Measurements from ENCODE around the gene PIM2. TPM values are rescaled to one million over a fixed set of nuclear protein-coding genes. Genes with fewer than 3 reads are reported as not detected.

Gene PIM2
- total and polyA plus RNA-seq, 4 donors: 4.5 to 28.3 (median 6.9) TPM

DNA sequence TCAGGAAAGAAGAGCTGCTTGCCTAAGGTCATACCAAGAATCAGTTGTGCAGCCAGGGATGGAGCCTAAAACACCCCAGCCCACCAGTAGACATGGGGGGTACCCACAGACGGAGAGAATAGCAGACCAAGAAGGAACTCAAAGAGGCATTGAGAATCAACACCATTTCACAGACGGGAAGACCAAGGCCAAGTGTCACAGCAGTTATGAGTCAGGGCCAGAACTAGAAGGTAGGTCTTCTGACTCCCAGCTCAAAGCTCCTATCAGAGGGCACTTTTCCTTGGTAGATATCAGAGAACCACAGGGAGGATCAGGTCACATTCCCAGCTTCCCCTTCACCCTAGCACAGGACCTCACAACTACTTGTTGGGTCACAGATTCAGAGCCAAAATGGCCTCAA, 24.1 kb upstream of the PIM2 start:
- Histone ChIP-seq H3K9ac (ENCODE audit: low read depth in 1 of 2, low read length in 2 of 2) (no peak overlapping the region), H3K4me3 (ENCODE audit: low read depth in 1 of 3, low read length in 3 of 3) (no peak overlapping the region), H3K27me3 (ENCODE audit: control insufficient read depth in 4 of 4, insufficient read depth in 4 of 4, low read length in 3 of 4) (no peaks in the 10 kb centered on the region), H3K4me1 (ENCODE audit: control insufficient read depth in 4 of 4, insufficient read depth in 4 of 4, low read length in 3 of 4) (peaks cover 6 to 31% (median 12%) of the 10 kb centered on the region in 4 donors), H3K9me3 (ENCODE audit: control insufficient read depth in 4 of 4, low read length in 3 of 4) (no peaks in the 10 kb centered on the region), H3K36me3 (ENCODE audit: control insufficient read depth in 4 of 4, insufficient read depth in 3 of 4, low read depth in 1 of 4, low read length in 3 of 4) (no peaks in the 10 kb centered on the region), H3K27ac (ENCODE audit: low read depth in 1 of 2, low read length in 2 of 2) (no peak overlapping the region)
- DNase-seq (ENCODE audit: low spot score): no peak
- TF ChIP-seq, protein P1, sequence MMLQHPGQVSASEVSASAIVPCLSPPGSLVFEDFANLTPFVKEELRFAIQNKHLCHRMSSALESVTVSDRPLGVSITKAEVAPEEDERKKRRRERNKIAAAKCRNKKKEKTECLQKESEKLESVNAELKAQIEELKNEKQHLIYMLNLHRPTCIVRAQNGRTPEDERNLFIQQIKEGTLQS (IDR thresholded peaks at IDR 0.05): no peak
- no peak for TF ChIP-seq HNF4G (IDR thresholded peaks at IDR 0.05)
- no peak for TF ChIP-seq TAF1 (conservative IDR thresholded peaks at IDR 0.05)
- no peak for TF ChIP-seq RXRA (IDR thresholded peaks at IDR 0.05)
- no peak for TF ChIP-seq NR2F2 (IDR thresholded peaks at IDR 0.05)
- TF ChIP-seq FOXA1 (IDR thresholded peaks at IDR 0.05): no peak
- TF ChIP-seq, protein P2, sequence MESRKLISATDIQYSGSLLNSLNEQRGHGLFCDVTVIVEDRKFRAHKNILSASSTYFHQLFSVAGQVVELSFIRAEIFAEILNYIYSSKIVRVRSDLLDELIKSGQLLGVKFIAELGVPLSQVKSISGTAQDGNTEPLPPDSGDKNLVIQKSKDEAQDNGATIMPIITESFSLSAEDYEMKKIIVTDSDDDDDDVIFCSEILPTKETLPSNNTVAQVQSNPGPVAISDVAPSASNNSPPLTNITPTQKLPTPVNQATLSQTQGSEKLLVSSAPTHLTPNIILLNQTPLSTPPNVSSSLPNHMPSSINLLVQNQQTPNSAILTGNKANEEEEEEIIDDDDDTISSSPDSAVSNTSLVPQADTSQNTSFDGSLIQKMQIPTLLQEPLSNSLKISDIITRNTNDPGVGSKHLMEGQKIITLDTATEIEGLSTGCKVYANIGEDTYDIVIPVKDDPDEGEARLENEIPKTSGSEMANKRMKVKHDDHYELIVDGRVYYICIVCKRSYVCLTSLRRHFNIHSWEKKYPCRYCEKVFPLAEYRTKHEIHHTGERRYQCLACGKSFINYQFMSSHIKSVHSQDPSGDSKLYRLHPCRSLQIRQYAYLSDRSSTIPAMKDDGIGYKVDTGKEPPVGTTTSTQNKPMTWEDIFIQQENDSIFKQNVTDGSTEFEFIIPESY (IDR thresholded peaks at IDR 0.05): no peak
- no peak for TF ChIP-seq GABPA (IDR thresholded peaks at IDR 0.05 in 1 of 2, conservative IDR thresholded peaks at IDR 0.05 in 1 of 2)
- TF ChIP-seq, protein P3, sequence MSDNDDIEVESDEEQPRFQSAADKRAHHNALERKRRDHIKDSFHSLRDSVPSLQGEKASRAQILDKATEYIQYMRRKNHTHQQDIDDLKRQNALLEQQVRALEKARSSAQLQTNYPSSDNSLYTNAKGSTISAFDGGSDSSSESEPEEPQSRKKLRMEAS (IDR thresholded peaks at IDR 0.05): no peak
- no peak for TF ChIP-seq FOXA2 (IDR thresholded peaks at IDR 0.05)
- no peak for TF ChIP-seq JUND (IDR thresholded peaks at IDR 0.05)
- TF ChIP-seq HNF4A (conservative IDR thresholded peaks at IDR 0.05): no peak
- TF ChIP-seq SP1 (IDR thresholded peaks at IDR 0.05): no peak
- TF ChIP-seq RAD21 (IDR thresholded peaks at IDR 0.05): no peak
- TF ChIP-seq YY1 (IDR thresholded peaks at IDR 0.05): no peak
- WGBS: 85% methylated on average over 2 of the region's 2 CpGs

DNA sequence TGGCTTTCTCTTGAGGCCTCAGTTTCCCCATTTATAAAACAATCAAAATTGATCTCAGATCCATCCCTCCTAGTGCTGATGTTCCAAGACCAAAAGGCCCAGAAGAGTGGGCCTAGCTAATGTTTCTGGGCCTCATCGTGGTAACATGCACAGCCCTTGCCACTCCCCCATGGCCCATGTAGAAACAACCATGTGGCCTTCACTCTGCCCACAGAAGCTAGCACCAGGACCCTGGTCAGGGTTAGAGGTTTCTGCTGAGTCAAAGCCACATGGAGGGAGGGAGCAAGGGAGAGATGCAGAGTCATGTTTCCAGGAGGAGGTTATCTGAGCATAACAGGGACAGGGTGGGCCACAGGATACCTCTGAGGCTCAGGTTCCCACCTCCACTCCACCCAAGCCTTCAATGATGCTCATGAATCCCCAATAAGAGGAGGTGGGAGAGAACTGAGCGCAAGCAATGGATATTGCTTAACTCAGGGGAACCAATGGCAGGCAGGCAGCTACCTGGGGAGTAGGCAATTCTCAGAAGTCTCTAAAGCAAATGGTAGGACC, 21.7 kb upstream of the PIM2 start:
- Histone ChIP-seq H3K4me1 (ENCODE audit: control insufficient read depth in 4 of 4, insufficient read depth in 4 of 4, low read length in 3 of 4) (peaks cover 6 to 30% (median 13%) of the 10 kb centered on the region in 4 donors), H3K9me3 (ENCODE audit: control insufficient read depth in 4 of 4, low read length in 3 of 4) (no peaks in the 10 kb centered on the region), H3K27me3 (ENCODE audit: control insufficient read depth in 4 of 4, insufficient read depth in 4 of 4, low read length in 3 of 4) (no peaks in the 10 kb centered on the region), H3K4me3 (ENCODE audit: low read depth in 1 of 3, low read length in 3 of 3) (no peak overlapping the region), H3K9ac (ENCODE audit: low read depth in 1 of 2, low read length in 2 of 2) (no peak overlapping the region), H3K36me3 (ENCODE audit: control insufficient read depth in 4 of 4, insufficient read depth in 3 of 4, low read depth in 1 of 4, low read length in 3 of 4) (peaks cover 0 to under 1% (median 0%) of the 10 kb centered on the region in 4 donors), H3K27ac (ENCODE audit: low read depth in 1 of 2, low read length in 2 of 2) (peak overlapping the region in 1 of 2 donors; percentile 47)
- TF ChIP-seq, protein P1 (IDR thresholded peaks at IDR 0.05): no peak
- TF ChIP-seq HNF4A (conservative IDR thresholded peaks at IDR 0.05): no peak
- no peak for TF ChIP-seq TAF1 (conservative IDR thresholded peaks at IDR 0.05)
- TF ChIP-seq SP1 (IDR thresholded peaks at IDR 0.05): no peak
- TF ChIP-seq NR2F2 (IDR thresholded peaks at IDR 0.05): no peak
- TF ChIP-seq, protein P3 (IDR thresholded peaks at IDR 0.05): no peak
- no peak for TF ChIP-seq FOXA1 (IDR thresholded peaks at IDR 0.05)
- TF ChIP-seq FOXA2 (IDR thresholded peaks at IDR 0.05): no peak
- no peak for TF ChIP-seq JUND (IDR thresholded peaks at IDR 0.05)
- DNase-seq (ENCODE audit: low spot score): no peak
- WGBS: 81% methylated on average over 2 of the region's 2 CpGs

Measured in liver (tissue), 9 donors.